ENCODE results near the gene MAP2K5.

Gene MAP2K5

GRCh38 chr15:67786646-67787045, 244.1 kb downstream of the MAP2K5 start:
- Histone ChIP-seq H3K9ac (ENCODE audit: low read length) (no peak overlapping the region), H3K4me2 (ENCODE audit: low read depth, low read length) (no peak overlapping the region)
- TF ChIP-seq EZH2phosphoT487 (IDR thresholded peaks at IDR 0.05; ENCODE audit: low read length) = no peak
- TF ChIP-seq EZH2 (optimal IDR thresholded peaks at IDR 0.05; ENCODE audit: low read depth, low read length) = no peak
- TF ChIP-seq CTCF (IDR thresholded peaks at IDR 0.05; ENCODE audit: low read length) = no peak

DNA sequence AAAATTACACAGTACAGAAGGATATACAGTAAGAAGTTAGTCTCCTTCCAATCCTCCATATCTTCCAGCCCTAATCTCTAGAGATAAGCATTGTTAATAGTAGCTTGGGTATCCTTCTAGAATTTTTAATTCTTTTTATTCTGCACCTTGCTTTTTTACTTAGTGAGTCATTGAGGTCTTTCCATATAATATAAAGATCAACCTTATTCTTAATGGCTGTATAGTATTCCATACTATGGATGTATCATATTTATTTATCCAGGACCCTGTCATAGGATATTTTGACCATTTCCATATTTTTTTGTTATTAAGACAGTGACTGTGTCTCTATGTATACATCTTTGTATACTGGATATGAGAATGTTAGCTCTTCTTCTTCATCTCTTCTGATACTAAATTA, 246.5 kb downstream of the MAP2K5 start:
- Histone ChIP-seq H3K79me2 (ENCODE audit: low read length) (no peaks in the 10 kb centered on the region), H3K4me3 (ENCODE audit: low read length) (no peak overlapping the region), H3K4me1 (ENCODE audit: low read length) (peaks cover 15% of the 10 kb centered on the region), H3K9me2 (replicated peaks; ENCODE audit: insufficient read depth, low read length) (no peaks in the 10 kb centered on the region), H4K20me1 (ENCODE audit: insufficient read depth, low read length) (no peaks in the 10 kb centered on the region), H2AFZ (ENCODE audit: low read length) (no peak overlapping the region), H3F3A (ENCODE audit: insufficient read depth, low read length) (peaks cover 11% of the 10 kb centered on the region), H3K36me3 (replicated peaks; ENCODE audit: insufficient read depth, low read length) (no peaks in the 10 kb centered on the region), H3K27ac (ENCODE audit: low read length) (no peak overlapping the region), H3K27me3 (replicated peaks; ENCODE audit: insufficient read depth, low read length) (no peaks in the 10 kb centered on the region), H3K9me3 (replicated peaks; ENCODE audit: insufficient read depth, low read length) (no peaks in the 10 kb centered on the region), H3K9ac (ENCODE audit: low read length) (no peak overlapping the region), H3K4me2 (ENCODE audit: low read depth, low read length) (no peak overlapping the region)
- no peak for DNase-seq
- TF ChIP-seq EZH2 (optimal IDR thresholded peaks at IDR 0.05; ENCODE audit: low read depth, low read length) = no peak
- TF ChIP-seq EZH2phosphoT487 (IDR thresholded peaks at IDR 0.05; ENCODE audit: low read length) = no peak
- TF ChIP-seq CTCF (IDR thresholded peaks at IDR 0.05; ENCODE audit: low read length) = no peak

More at GRCh38 chr15:67786646-67787045, 244.1 kb downstream of the MAP2K5 start:
- Histone ChIP-seq H3K9me3 (replicated peaks; ENCODE audit: insufficient read depth, low read length) (no peaks in the 10 kb centered on the region), H2AFZ (ENCODE audit: low read length) (no peak overlapping the region), H3K27ac (ENCODE audit: low read length) (no peak overlapping the region), H3K79me2 (ENCODE audit: low read length) (no peaks in the 10 kb centered on the region), H3K9me2 (replicated peaks; ENCODE audit: insufficient read depth, low read length) (no peaks in the 10 kb centered on the region), H4K20me1 (ENCODE audit: insufficient read depth, low read length) (no peaks in the 10 kb centered on the region), H3F3A (ENCODE audit: insufficient read depth, low read length) (peaks cover 30% of the 10 kb centered on the region), H3K36me3 (replicated peaks; ENCODE audit: insufficient read depth, low read length) (no peaks in the 10 kb centered on the region), H3K27me3 (replicated peaks; ENCODE audit: insufficient read depth, low read length) (no peaks in the 10 kb centered on the region), H3K4me1 (ENCODE audit: low read length) (peaks cover 33% of the 10 kb centered on the region), H3K4me3 (ENCODE audit: low read length) (no peak overlapping the region)
- DNase-seq = no peak

DNA sequence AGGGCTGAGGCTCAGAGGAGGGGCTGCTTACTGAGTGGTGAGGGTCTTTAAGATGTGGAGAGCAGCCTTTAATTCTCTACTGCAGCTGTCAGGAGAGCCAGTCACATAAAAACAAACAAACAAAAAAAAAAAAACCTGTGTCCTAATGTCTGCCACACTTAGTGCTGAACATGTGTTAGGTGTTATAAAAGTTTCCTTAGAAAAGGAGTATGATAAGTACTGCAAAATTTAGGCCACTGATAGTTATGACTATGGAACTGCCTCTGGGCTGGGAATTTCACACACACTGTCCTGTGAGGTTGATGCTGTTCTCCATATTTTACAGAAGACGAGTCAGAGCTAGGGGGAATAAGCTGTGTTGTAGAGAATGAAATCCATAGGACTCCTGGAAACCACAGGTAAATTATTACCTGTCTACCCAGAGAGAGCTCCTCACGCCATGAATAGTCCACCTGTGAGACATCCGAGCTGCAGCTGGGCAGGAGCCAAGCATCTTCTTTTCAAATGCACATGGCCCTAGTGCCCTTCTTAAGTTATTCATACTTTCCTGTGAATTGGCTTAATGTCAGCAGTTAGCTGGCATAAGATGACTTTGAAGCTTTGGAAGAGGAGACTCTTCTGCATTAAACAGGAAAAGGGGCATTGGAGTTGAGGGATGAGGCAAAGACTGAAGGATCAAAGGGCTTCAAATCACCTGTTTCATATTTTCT, 248.3 kb downstream of the MAP2K5 start:
- Histone ChIP-seq H2AFZ (ENCODE audit: low read length) (no peak overlapping the region), H3K36me3 (replicated peaks; ENCODE audit: insufficient read depth, low read length) (no peaks in the 10 kb centered on the region), H3K9ac (ENCODE audit: low read length) (no peak overlapping the region), H3K4me1 (ENCODE audit: low read length) (peaks cover 5% of the 10 kb centered on the region), H3K9me2 (replicated peaks; ENCODE audit: insufficient read depth, low read length) (no peaks in the 10 kb centered on the region), H3K27ac (ENCODE audit: low read length) (no peak overlapping the region), H4K20me1 (ENCODE audit: insufficient read depth, low read length) (no peaks in the 10 kb centered on the region), H3K79me2 (ENCODE audit: low read length) (no peaks in the 10 kb centered on the region), H3K9me3 (replicated peaks; ENCODE audit: insufficient read depth, low read length) (no peaks in the 10 kb centered on the region), H3K27me3 (replicated peaks; ENCODE audit: insufficient read depth, low read length) (no peaks in the 10 kb centered on the region), H3F3A (ENCODE audit: insufficient read depth, low read length) (no peaks in the 10 kb centered on the region), H3K4me2 (ENCODE audit: low read depth, low read length) (no peak overlapping the region), H3K4me3 (ENCODE audit: low read length) (no peak overlapping the region)
- no peak for TF ChIP-seq EZH2 (optimal IDR thresholded peaks at IDR 0.05; ENCODE audit: low read depth, low read length)
- TF ChIP-seq EZH2phosphoT487 (IDR thresholded peaks at IDR 0.05; ENCODE audit: low read length) = no peak
- TF ChIP-seq CTCF (IDR thresholded peaks at IDR 0.05; ENCODE audit: low read length) = no peak
- no peak for DNase-seq

Measured in MM.1S (cell line).